Caco-2 (cell line): ENCODE measurements around the gene ARX. TPM values are rescaled to one million over a fixed set of nuclear protein-coding genes. Genes with fewer than 3 reads are reported as not detected.

ENCODE experiments used
- BruUV-seq: library from RNA; stranded (reverse); fragments of 400-500 nt; replicated peaks from 2 replicates; lab custom pipeline; 2021; lab: Mats Ljungman, UMichigan
- CTCF ChIA-PET: fragments of 300-600 bp; sonication (Branson Sonifier 250); formaldehyde crosslinking; loops from one replicate; lab custom pipeline; 2022; ENCODE audit warnings: antibody characterized with exemption; lab: Charles Lee
- POLR2A ChIA-PET: fragments of 300-600 bp; sonication (Branson Sonifier 250); formaldehyde crosslinking; loops from one replicate; lab custom pipeline; 2022; ENCODE audit warnings: antibody characterized with exemption; lab: Charles Lee
- DNase-seq, 2 experiments: peaks; one replicate each; pipeline versions ENCODE4 v3.0.0 to v3.0.0-alpha.2; 2020 to 2022
- H3K27me3 ChIP-seq: replicated peaks from 2 replicates; pipeline ENCODE4 v1.6.0; 2011; ENCODE audit warnings: low read length; ENCODE audit not compliant: control insufficient read depth, insufficient read depth
- H3K36me3 ChIP-seq: 2 replicates; pipeline ENCODE4 v1.5.1; 2011; ENCODE audit warnings: low read length; ENCODE audit not compliant: control insufficient read depth, insufficient read depth
- H3K4me1 ChIP-seq: fragments of 250-450 bp; sonication (Bioruptor Pico); 2 replicates; pipeline ENCODE4 v1.5.1; 2020; ENCODE audit warnings: mild to moderate bottlenecking
- H3K4me3 ChIP-seq: 2 replicates; pipeline ENCODE4 v1.5.1; 2011; ENCODE audit warnings: low read depth, mild to moderate bottlenecking, control low read depth, low read length
- H3K9me3 ChIP-seq: fragments of 250-450 bp; sonication (Bioruptor Pico); 2 replicates; pipeline ENCODE4 v1.5.1; 2020; ENCODE audit warnings: mild to moderate bottlenecking, moderate library complexity
- H3K27ac Mint-ChIP-seq: one replicate; pipeline ENCODE4 v1.8.0; 2022; ENCODE audit warnings: mixed read lengths; ENCODE audit not compliant: unreplicated experiment
- H3K27me3 Mint-ChIP-seq: one replicate; pipeline ENCODE4 v1.8.0; 2022; ENCODE audit warnings: mixed read lengths; ENCODE audit not compliant: insufficient read depth, unreplicated experiment
- H3K36me3 Mint-ChIP-seq: one replicate; pipeline ENCODE4 v1.8.0; 2022; ENCODE audit warnings: mild to moderate bottlenecking, mixed read lengths; ENCODE audit not compliant: insufficient read depth, unreplicated experiment
- H3K4me1 Mint-ChIP-seq: one replicate; pipeline ENCODE4 v1.8.0; 2022; ENCODE audit warnings: low read depth, mixed read lengths; ENCODE audit not compliant: unreplicated experiment
- H3K4me3 Mint-ChIP-seq: one replicate; pipeline ENCODE4 v1.8.0; 2022; ENCODE audit warnings: mild to moderate bottlenecking, moderate library complexity, mixed read lengths; ENCODE audit not compliant: unreplicated experiment
- H3K9me3 Mint-ChIP-seq: one replicate; pipeline ENCODE4 v1.8.0; 2022; ENCODE audit warnings: mixed read lengths; ENCODE audit not compliant: unreplicated experiment
- intact Hi-C: fragments of 100-400 bp; cut with micrococcal nuclease; formaldehyde crosslinking; loops from one replicate; pipeline ENCODE4 v1.10.0; 2022; ENCODE audit not compliant: unreplicated experiment
- total RNA-seq: library from RNA; stranded (reverse); gene quantifications from 2 replicates; pipeline ENCODE4 v1.2.3, GENCODE V29; 2022
- TF ChIP-seq, protein P1 (sequence below), 2 experiments: fragments of 200-600 bp in 1 of 2; IDR thresholded peaks; 1 replicate in 1 of 2; 2 replicates in 1 of 2; pipeline versions ENCODE4 v1.5.1 to v1.8.0; 2011 to 2022; ENCODE audit warnings: antibody characterized with exemption in 1 of 2, control low read depth in 1 of 2, inconsistent platforms in 1 of 2, low read depth in 1 of 2, low read length in 1 of 2, mild to moderate bottlenecking in 1 of 2, moderate library complexity in 1 of 2; ENCODE audit not compliant: insufficient read depth in 1 of 2, severe bottlenecking in 1 of 2, unreplicated experiment in 1 of 2

ARX gene
- total RNA-seq, 1 experiment from 2014 or later = 0.52 TPM

DNA sequence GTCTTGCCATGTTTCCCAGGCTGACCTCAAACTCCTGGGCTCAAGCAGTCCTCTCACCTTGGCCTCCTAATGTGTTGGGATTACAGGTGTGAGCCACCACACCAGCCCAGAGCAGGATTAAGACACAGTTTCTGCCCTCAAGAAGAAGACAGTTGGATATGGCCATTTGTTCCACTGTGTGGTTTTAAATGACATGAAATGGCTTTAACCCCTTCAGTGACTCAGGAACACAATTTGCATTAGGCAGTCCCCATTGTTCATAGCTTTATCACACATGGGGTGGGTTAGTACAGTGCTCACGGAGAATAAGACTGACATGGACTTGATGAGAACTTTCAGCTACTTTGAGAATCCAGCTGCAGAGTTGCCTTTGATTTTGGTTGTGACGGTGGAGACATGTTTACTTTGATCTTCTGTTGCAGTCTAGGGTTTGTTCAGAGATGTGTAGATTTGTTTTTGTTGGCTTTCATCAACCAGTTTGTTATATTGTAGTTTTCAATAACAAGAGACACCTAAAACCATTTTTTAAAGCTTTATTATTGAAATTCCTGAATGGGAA, 60.3 kb downstream of the ARX start:
- H3K27me3 Mint-ChIP-seq = no peaks in the 10 kb centered on the region
- Histone ChIP-seq H3K4me1 (no peaks in the 10 kb centered on the region), H3K36me3 (no peaks in the 10 kb centered on the region), H3K4me3 (no peak overlapping the region), H3K27me3 (no peaks in the 10 kb centered on the region), H3K9me3 (no peaks in the 10 kb centered on the region)
- BruUV-seq = no TSS peak
- POLR2A ChIA-PET = no interaction called here
- peaks cover 6% of the 10 kb centered on the region for H3K36me3 Mint-ChIP-seq
- H3K9me3 Mint-ChIP-seq = no peaks in the 10 kb centered on the region
- no peak for DNase-seq
- CTCF ChIA-PET = no interaction called here
- H3K4me1 Mint-ChIP-seq = no peaks in the 10 kb centered on the region
- no peak overlapping the region for H3K27ac Mint-ChIP-seq
- intact Hi-C loops = no loop called here
- H3K4me3 Mint-ChIP-seq = no peak overlapping the region
- TF ChIP-seq, protein P1, sequence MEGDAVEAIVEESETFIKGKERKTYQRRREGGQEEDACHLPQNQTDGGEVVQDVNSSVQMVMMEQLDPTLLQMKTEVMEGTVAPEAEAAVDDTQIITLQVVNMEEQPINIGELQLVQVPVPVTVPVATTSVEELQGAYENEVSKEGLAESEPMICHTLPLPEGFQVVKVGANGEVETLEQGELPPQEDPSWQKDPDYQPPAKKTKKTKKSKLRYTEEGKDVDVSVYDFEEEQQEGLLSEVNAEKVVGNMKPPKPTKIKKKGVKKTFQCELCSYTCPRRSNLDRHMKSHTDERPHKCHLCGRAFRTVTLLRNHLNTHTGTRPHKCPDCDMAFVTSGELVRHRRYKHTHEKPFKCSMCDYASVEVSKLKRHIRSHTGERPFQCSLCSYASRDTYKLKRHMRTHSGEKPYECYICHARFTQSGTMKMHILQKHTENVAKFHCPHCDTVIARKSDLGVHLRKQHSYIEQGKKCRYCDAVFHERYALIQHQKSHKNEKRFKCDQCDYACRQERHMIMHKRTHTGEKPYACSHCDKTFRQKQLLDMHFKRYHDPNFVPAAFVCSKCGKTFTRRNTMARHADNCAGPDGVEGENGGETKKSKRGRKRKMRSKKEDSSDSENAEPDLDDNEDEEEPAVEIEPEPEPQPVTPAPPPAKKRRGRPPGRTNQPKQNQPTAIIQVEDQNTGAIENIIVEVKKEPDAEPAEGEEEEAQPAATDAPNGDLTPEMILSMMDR (IDR thresholded peaks at IDR 0.05; ENCODE audit: insufficient read depth in 1 of 2, low read depth in 1 of 2, low read length in 1 of 2, severe bottlenecking in 1 of 2, unreplicated experiment in 1 of 2) = no peak

- DNase-seq = no peak
- Mint-ChIP-seq H3K36me3 (peaks cover 6% of the 10 kb centered on the region), H3K9me3 (no peaks in the 10 kb centered on the region), H3K4me3 (no peak overlapping the region), H3K4me1 (no peaks in the 10 kb centered on the region), H3K27me3 (no peaks in the 10 kb centered on the region), H3K27ac (no peak overlapping the region)
- Histone ChIP-seq H3K4me1 (no peaks in the 10 kb centered on the region), H3K4me3 (no peak overlapping the region), H3K36me3 (no peaks in the 10 kb centered on the region), H3K9me3 (no peaks in the 10 kb centered on the region), H3K27me3 (no peaks in the 10 kb centered on the region)
- TF ChIP-seq, protein P1 (IDR thresholded peaks at IDR 0.05; ENCODE audit: insufficient read depth in 1 of 2, low read depth in 1 of 2, low read length in 1 of 2, severe bottlenecking in 1 of 2, unreplicated experiment in 1 of 2) = no peak
- ChIA-PET CTCF (no interaction called here), POLR2A (no interaction called here)
- intact Hi-C loops = no loop called here
- BruUV-seq = no TSS peak
Measured at GRCh38 chrX:24954732-24955131, 61.0 kb downstream of the ARX start.
